GM23338 (cell line): ENCODE data around the gene ZFYVE16.

Experiments
- CTCF ChIP-seq, 2 experiments: fragments of 200-600 bp in 1 of 2; sonication (generic) in 1 of 2; conservative IDR thresholded peaks; 2 replicates each; pipeline versions ENCODE4 v1.5.1 to v1.6.1; 2016 to 2017; ENCODE audit warnings: antibody characterized with exemption in 2 of 2, low read depth in 2 of 2, mild to moderate bottlenecking in 2 of 2, moderate library complexity in 1 of 2
- EZH2 ChIP-seq: fragments of 200-600 bp; sonication (generic); IDR thresholded peaks from one replicate; pipeline ENCODE4 v1.8.0; 2017; ENCODE audit warnings: antibody characterized with exemption, mild to moderate bottlenecking, low read depth; ENCODE audit not compliant: unreplicated experiment
- STAT1 ChIP-seq: IDR thresholded peaks from one replicate; pipeline ENCODE4 v1.6.1; 2016; ENCODE audit warnings: antibody characterized with exemption; ENCODE audit not compliant: unreplicated experiment
- TF ChIP-seq, protein P1 (sequence below): IDR thresholded peaks from one replicate; pipeline ENCODE4 v1.6.1; 2018; ENCODE audit warnings: antibody characterized with exemption; ENCODE audit not compliant: unreplicated experiment

GRCh38 chr5:80435476-80435875 is 27.6 kb downstream of the ZFYVE16 start:
- TF ChIP-seq, protein P1, sequence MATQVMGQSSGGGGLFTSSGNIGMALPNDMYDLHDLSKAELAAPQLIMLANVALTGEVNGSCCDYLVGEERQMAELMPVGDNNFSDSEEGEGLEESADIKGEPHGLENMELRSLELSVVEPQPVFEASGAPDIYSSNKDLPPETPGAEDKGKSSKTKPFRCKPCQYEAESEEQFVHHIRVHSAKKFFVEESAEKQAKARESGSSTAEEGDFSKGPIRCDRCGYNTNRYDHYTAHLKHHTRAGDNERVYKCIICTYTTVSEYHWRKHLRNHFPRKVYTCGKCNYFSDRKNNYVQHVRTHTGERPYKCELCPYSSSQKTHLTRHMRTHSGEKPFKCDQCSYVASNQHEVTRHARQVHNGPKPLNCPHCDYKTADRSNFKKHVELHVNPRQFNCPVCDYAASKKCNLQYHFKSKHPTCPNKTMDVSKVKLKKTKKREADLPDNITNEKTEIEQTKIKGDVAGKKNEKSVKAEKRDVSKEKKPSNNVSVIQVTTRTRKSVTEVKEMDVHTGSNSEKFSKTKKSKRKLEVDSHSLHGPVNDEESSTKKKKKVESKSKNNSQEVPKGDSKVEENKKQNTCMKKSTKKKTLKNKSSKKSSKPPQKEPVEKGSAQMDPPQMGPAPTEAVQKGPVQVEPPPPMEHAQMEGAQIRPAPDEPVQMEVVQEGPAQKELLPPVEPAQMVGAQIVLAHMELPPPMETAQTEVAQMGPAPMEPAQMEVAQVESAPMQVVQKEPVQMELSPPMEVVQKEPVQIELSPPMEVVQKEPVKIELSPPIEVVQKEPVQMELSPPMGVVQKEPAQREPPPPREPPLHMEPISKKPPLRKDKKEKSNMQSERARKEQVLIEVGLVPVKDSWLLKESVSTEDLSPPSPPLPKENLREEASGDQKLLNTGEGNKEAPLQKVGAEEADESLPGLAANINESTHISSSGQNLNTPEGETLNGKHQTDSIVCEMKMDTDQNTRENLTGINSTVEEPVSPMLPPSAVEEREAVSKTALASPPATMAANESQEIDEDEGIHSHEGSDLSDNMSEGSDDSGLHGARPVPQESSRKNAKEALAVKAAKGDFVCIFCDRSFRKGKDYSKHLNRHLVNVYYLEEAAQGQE: no peak
- no peak for TF ChIP-seq CTCF (conservative IDR thresholded peaks at IDR 0.05; ENCODE audit: low read depth in 2 of 2)
- no peak for TF ChIP-seq STAT1
- TF ChIP-seq EZH2: no peak
